Pancreas (tissue), 10 donors: ENCODE results near the gene PPP1R3E. TPM values are rescaled to one million over a fixed set of nuclear protein-coding genes. Genes with fewer than 3 reads are reported as not detected.

Experiments used
- ATAC-seq, 4 donors: fragments of 200-7000 bp; cut with Tn5 transposase; one replicate each; pipeline versions ENCODE4 v1.8.0 to v1.9.1; 2020; ENCODE audit warnings: mild to moderate bottlenecking in 4 of 4, moderate library complexity in 4 of 4
- DNase-seq, 6 donors: peaks; one replicate each; pipeline ENCODE4 v3.0.0-alpha.2; 2020
- FAIRE-seq: peaks from 2 replicates; lab custom pipeline; 2012; peaks lifted over from hg19 to GRCh38; lab: Jason Lieb, UNC
- H3K27ac ChIP-seq, 4 donors: fragments of 200-600 bp; sonication (generic); 1 replicate in 3 of 4; 2 replicates in 1 of 4; pipeline versions ENCODE4 v1.5.0 to v1.8.0; 2020
- H3K27me3 ChIP-seq, 4 donors: fragments of 200-600 bp; one replicate each; pipeline ENCODE4 v1.8.0; 2021
- H3K36me3 ChIP-seq, 3 donors: fragments of 200-600 bp; sonication (generic) in 1 of 3; one replicate each; pipeline versions ENCODE4 v1.5.0 to v1.8.0; 2020 to 2021
- H3K4me1 ChIP-seq, 3 donors: fragments of 200-600 bp; one replicate each; pipeline ENCODE4 v1.8.0; 2021
- H3K4me3 ChIP-seq, 4 donors: fragments of 200-600 bp; sonication (generic) in 2 of 4; one replicate each; pipeline versions ENCODE4 v1.5.0 to v1.8.0; 2020 to 2021
- H3K9me3 ChIP-seq, 4 donors: fragments of 200-600 bp; one replicate each; pipeline ENCODE4 v1.8.0; 2021
- WGBS, 2 donors: extraction: QIAGEN DNeasy Blood & Tissue Kit; methylation state at CpG; one replicate each; pipeline ENCODE4 v1.1.7; 2013; 5-methylcytosine and 5-hydroxymethylcytosine counted together
- intact Hi-C, 3 donors: fragments of 100-400 bp; cut with DNase I; formaldehyde crosslinking; loops; one replicate each; pipeline versions ENCODE4 v1.11.1 to v1.14.2; 2022
- polyA plus RNA-seq, 2 donors: library from polyadenylated mRNA; stranded (reverse); fragments of 200-250 nt; gene quantifications; one replicate each; pipeline ENCODE4 v1.2.3, GENCODE V29; 2013
- total RNA-seq, 6 donors: library from RNA; stranded (reverse); fragmentation: NEBNext Ultra II Directional in 4 of 6; extraction: Animal tissue kit (Norgen Biotek cat#: 25700) in 4 of 6; gene quantifications; one replicate each; pipeline versions ENCODE4 v1.2.1 to v1.2.4, GENCODE V29; 2021 to 2023
- TF ChIP-seq, protein P1 (sequence below), 4 donors: fragments of 200-600 bp; sonication (generic) in 3 of 4; IDR thresholded peaks; one replicate each; pipeline versions ENCODE4 v1.5.0 to v1.8.0; 2021; ENCODE audit warnings: antibody characterized with exemption in 4 of 4
- donor health status: healthy with polysubstance abuse.
- donor health status: DM: no; HTN: no; CAD: no; lungs with moderate emphysema.
- donor health status: DM: no; HTN: no; CAD: no.
- donor health status: control.
- donor health status: control.
- donor health status: Bipolar disorder and iron deficiency.
- donor health status: DM: yes; HTN: yes; CAD: no.
- donor health status: DM: no; HTN: no; CAD: no.
- donor health status: DM: no; HTN: no; CAD: no.
- donor health status: DM: yes; HTN: yes; CAD: no.

Gene PPP1R3E
- 10 to 100 TPM in 2 of 6 donors, 1 to 10 TPM in 4; 4.1 to 12.8 (median 5.6) TPM for total RNA-seq
- 10 to 100 TPM; 18.0 to 25.9 TPM for polyA plus RNA-seq

GRCh38 chr14:23302290-23303225 lies at the start of gene PPP1R3E:
TSS of gene PPP1R3E (minus strand) at chr14:23302859. CDS start at chr14:23302576, 283 bp downstream.
- 1 to 2% methylated on average over 65 to 81 of the region's 81 CpGs for WGBS, 2 donors
- ATAC-seq (peak; percentile 43 to 60 (median 45)), FAIRE-seq (no peak), DNase-seq (peak; percentile 72 to 89 (median 80))
- Histone ChIP-seq H3K27me3 (no peaks in the 10 kb centered on the region), H3K4me3 (peak within 1 kb of the TSS; percentile 54 to 82 (median 68)), H3K27ac (peak within 1 kb of the TSS; percentile 95 to 98 (median 98)), H3K4me1 (peaks cover 8 to 17% (median 9%) of the 10 kb centered on the region in 3 donors), H3K9me3 (no peaks in the 10 kb centered on the region), H3K36me3 (no peaks in the 10 kb centered on the region)
- TF ChIP-seq, protein P1, sequence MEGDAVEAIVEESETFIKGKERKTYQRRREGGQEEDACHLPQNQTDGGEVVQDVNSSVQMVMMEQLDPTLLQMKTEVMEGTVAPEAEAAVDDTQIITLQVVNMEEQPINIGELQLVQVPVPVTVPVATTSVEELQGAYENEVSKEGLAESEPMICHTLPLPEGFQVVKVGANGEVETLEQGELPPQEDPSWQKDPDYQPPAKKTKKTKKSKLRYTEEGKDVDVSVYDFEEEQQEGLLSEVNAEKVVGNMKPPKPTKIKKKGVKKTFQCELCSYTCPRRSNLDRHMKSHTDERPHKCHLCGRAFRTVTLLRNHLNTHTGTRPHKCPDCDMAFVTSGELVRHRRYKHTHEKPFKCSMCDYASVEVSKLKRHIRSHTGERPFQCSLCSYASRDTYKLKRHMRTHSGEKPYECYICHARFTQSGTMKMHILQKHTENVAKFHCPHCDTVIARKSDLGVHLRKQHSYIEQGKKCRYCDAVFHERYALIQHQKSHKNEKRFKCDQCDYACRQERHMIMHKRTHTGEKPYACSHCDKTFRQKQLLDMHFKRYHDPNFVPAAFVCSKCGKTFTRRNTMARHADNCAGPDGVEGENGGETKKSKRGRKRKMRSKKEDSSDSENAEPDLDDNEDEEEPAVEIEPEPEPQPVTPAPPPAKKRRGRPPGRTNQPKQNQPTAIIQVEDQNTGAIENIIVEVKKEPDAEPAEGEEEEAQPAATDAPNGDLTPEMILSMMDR (IDR thresholded peaks at IDR 0.05): no peak
- intact Hi-C loops: no loop called here

GRCh38 chr14:23351681-23352505 lies 49.2 kb upstream of the PPP1R3E start:
- TF ChIP-seq, protein P1 (IDR thresholded peaks at IDR 0.05): no peak
- Histone ChIP-seq H3K4me1 (peaks cover 0 to 4% (median 0%) of the 10 kb centered on the region in 3 donors), H3K36me3 (no peaks in the 10 kb centered on the region), H3K9me3 (no peaks in the 10 kb centered on the region), H3K27me3 (no peaks in the 10 kb centered on the region), H3K27ac (no peak overlapping the region), H3K4me3 (peak overlapping the region; percentile 39 to 70 (median 60))
- intact Hi-C loops: no loop called here
- no peak for FAIRE-seq
- 16% methylated on average over 45 to 61 of the region's 61 CpGs for WGBS, 2 donors
- DNase-seq: peak in 1 of 6 donors; percentile 67
- ATAC-seq: peak; percentile 51 to 73 (median 70)

- no peaks in the 10 kb centered on the region for H3K27me3 ChIP-seq
- no peak overlapping the region for H3K27ac ChIP-seq
- H3K36me3 ChIP-seq: no peaks in the 10 kb centered on the region
- ATAC-seq: no peak
- intact Hi-C loops: no loop called here
- no peak for FAIRE-seq
- no peak overlapping the region for H3K4me3 ChIP-seq
- H3K9me3 ChIP-seq: no peaks in the 10 kb centered on the region
- TF ChIP-seq, protein P1 (IDR thresholded peaks at IDR 0.05): no peak
- no peak for DNase-seq
- peaks cover 0 to 4% (median 0%) of the 10 kb centered on the region in 3 donors for H3K4me1 ChIP-seq
- WGBS, 2 donors: 79 to 80% methylated on average over 8 of the region's 8 CpGs
Observed at GRCh38 chr14:23349156-23349845, 46.6 kb upstream of the PPP1R3E start.

DNA sequence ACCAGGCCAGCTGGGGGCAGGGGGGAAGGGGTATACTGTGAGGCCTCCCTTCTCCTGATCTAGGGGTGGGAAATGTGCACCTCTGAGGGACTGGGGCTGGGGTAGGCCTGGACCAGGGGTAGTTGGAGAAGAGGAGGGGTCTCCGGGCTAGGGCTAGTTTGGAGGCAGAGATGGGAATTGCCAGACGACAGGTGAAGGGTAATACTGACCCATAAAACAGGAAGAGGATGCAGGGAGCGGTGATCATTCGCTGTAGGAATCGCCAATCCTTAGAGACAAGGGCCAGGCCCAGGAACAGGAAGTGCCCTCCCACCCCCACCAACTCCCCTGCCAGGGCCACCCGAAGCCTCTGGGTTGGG lies 45.6 kb upstream of the PPP1R3E start:
- no peak overlapping the region for H3K27ac ChIP-seq
- intact Hi-C loops: no loop called here
- peaks cover 0 to 4% (median 0%) of the 10 kb centered on the region in 3 donors for H3K4me1 ChIP-seq
- no peaks in the 10 kb centered on the region for H3K36me3 ChIP-seq
- ATAC-seq (no peak), DNase-seq (no peak), FAIRE-seq (no peak)
- TF ChIP-seq, protein P1 (IDR thresholded peaks at IDR 0.05): no peak
- 89 to 91% methylated on average over 6 of the region's 6 CpGs for WGBS, 2 donors
- no peak overlapping the region for H3K4me3 ChIP-seq
- no peaks in the 10 kb centered on the region for H3K27me3 ChIP-seq
- no peaks in the 10 kb centered on the region for H3K9me3 ChIP-seq
